NOMO-1 treated with DMSO at 0.1 percent for 48 hours (cell line): Measurements from ENCODE around the gene SETD3.

ENCODE experiments used
- DNase-seq: peaks from one replicate; lab custom pipeline; 2025; ENCODE audit not compliant: unreplicated experiment; lab: John Stamatoyannopoulos, UW

The SETD3 gene

GRCh38 chr14:99461411-99462085 is 19.1 kb downstream of the SETD3 start:
- DNase-seq, result no peak

GRCh38 chr14:99460793-99461192 is 19.9 kb downstream of the SETD3 start:
- DNase-seq, result no peak

- DNase-seq, result no peak
Measured at GRCh38 chr14:99459481-99460100, 21.1 kb downstream of the SETD3 start.

GRCh38 chr14:99454246-99454645 is 26.4 kb downstream of the SETD3 start:
- DNase-seq, result no peak

GRCh38 chr14:99452968-99453367 is 27.7 kb downstream of the SETD3 start:
- no peak for DNase-seq

GRCh38 chr14:99451234-99451633 is 29.4 kb downstream of the SETD3 start:
- DNase-seq, result no peak

- DNase-seq, result no peak
Measured at GRCh38 chr14:99450266-99450665, 30.4 kb downstream of the SETD3 start.

- DNase-seq, result no peak
Measured at GRCh38 chr14:99447739-99448138, 32.9 kb downstream of the SETD3 start.

- no peak for DNase-seq
Measured at GRCh38 chr14:99445931-99446330, 34.7 kb downstream of the SETD3 start.

- DNase-seq, result no peak
Measured at GRCh38 chr14:99441918-99442317, 38.7 kb downstream of the SETD3 start.

GRCh38 chr14:99441157-99441870 is 39.3 kb downstream of the SETD3 start:
- DNase-seq, result no peak

GRCh38 chr14:99440278-99440677 is 40.4 kb downstream of the SETD3 start:
- DNase-seq, result no peak

- DNase-seq, result no peak
Measured at GRCh38 chr14:99437706-99438105, 43.0 kb downstream of the SETD3 start.

GRCh38 chr14:99436247-99437180 is 44.1 kb downstream of the SETD3 start:
- no peak for DNase-seq

- DNase-seq, result no peak
Measured at GRCh38 chr14:99435327-99435726, 45.3 kb downstream of the SETD3 start.

GRCh38 chr14:99432485-99432884 is 48.2 kb downstream of the SETD3 start:
- DNase-seq, result no peak

GRCh38 chr14:99431986-99432385 is 48.7 kb downstream of the SETD3 start:
- DNase-seq, result no peak

- no peak for DNase-seq
Measured at GRCh38 chr14:99430491-99430890, 50.2 kb downstream of the SETD3 start.

GRCh38 chr14:99427632-99428300 is 52.9 kb downstream of the SETD3 start:
- DNase-seq, result no peak

GRCh38 chr14:99426813-99427346 is 53.8 kb downstream of the SETD3 start:
- DNase-seq, result no peak
